HG02981 (cell line): ENCODE measurements around the gene RACGAP1.

Source experiments
- ATAC-seq: cut with Tn5 transposase; IDR thresholded peaks from one replicate; pipeline ENCODE4 v1.9.1; 2021; ENCODE audit warnings: mild to moderate bottlenecking, moderate library complexity; ENCODE audit not compliant: unreplicated experiment

RACGAP1 gene

DNA sequence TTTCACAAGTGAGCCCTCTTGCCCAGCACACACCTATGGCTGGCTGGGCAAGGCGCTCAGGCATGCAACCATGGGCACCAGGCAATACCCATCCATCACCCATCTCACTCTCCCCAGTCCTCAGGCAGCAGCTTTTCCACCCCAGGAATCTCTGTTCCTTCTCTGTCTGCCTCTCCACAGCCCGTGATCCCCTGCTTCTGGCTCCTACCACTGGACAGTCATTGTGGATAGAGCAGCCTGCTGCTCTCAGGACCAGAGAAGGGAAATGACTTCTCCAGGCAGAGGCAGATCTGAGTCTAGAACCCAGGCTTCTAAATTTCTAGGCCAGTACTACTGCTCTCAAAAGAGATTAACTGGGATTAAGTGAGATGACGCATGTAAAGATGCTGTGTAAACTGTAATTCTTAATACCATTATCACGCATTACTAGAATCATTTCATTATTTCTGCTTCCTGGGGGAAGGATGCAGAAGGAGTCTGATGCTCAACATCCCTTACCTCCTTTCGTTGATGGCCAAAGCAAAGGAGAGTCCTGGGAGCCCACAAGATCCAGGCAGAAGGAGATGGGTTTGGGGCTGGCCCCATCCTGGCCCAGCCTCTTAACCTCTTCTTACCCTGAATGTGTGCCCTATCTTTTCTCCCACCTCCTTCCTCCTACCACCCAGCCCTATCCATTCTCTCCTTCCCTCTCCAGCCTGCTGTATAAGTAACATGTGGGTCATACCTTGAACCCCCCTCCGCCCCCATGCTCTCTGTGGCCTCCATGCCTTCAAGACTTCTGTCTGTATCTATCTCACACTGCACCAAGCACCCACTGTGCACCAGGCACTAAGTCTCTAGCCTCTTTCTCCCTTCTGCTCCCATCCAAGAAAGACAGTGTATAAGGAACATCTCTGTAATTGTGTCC is 68.4 kb downstream of the RACGAP1 start:
- ATAC-seq = no peak

DNA sequence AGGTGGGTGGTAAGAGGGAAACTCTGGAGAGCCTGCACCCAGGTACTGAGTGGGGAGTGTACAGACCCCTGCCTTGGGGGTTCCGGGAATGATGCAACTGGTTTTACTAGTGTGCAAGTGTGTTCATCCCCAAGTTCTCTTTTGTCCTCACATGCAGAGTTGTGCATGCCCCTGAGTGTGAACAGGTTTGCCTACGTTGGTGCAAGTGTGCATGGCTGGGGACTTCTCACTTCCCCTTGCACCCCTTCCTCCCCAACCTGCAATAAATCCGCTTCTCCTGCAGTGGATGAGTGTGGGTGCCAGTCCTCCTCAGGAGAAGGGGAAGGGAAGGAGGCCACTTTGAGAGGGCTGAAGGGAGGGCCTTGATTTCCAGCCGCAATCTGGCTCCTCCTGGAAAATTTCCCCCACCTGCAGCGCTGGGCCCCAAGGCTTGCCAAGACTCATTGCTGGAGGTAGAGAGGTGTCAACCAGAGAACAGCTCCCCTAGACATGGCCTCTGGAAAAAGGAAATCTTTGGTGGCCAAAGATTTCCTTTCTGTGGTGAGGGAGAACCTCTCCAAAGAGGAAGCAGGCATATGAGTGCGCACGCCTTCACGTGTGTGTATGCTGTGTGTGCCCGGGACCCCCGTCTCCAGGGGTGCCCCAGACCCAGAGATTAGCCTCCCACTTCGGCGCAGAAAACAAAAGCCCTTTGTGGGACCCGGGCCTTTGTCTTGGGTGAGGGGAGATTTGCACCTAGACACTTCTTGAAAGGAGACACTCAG is 69.2 kb downstream of the RACGAP1 start:
- no peak for ATAC-seq

DNA sequence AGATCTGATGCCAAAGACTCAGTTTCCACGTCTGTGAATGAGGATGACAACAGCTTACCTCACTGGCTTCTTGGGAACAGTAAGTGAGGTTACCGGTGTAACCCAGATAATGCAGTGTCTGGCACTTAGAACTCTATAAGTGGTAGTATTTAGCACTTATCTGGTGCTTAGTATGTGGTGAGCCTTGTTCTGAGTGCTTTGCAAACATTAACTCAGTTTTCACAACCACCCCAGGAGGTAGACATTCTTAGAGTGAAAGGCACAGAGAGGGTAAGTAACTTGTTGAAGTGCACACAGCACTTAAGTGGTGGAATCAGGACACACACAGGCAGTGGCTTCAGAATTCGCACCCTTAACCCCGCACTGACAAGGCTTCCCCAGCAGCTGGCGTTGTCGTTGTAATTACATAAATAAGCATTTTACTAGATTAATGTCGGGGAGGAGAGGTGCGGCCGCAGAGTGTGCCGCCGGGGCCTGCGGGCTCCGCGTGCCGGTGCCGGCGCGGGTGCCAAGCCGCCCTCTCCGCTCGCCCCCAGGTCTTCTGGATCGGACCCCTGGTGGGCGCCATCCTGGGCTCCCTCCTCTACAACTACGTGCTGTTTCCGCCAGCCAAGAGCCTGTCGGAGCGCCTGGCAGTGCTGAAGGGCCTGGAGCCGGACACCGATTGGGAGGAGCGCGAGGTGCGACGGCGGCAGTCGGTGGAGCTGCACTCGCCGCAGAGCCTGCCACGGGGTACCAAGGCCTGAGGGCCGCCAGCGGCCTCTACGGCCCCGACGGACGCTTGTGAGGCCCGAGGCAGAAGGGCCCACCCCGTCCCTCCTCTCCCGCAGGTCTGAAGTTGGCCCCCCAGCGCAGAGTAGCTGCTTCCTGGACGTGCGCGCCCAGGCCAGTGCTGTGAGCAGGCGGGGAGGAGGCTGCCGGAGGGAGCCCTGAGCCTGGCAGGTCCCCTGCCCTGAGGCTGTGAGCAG is 70.1 kb downstream of the RACGAP1 start:
- no peak for ATAC-seq

DNA sequence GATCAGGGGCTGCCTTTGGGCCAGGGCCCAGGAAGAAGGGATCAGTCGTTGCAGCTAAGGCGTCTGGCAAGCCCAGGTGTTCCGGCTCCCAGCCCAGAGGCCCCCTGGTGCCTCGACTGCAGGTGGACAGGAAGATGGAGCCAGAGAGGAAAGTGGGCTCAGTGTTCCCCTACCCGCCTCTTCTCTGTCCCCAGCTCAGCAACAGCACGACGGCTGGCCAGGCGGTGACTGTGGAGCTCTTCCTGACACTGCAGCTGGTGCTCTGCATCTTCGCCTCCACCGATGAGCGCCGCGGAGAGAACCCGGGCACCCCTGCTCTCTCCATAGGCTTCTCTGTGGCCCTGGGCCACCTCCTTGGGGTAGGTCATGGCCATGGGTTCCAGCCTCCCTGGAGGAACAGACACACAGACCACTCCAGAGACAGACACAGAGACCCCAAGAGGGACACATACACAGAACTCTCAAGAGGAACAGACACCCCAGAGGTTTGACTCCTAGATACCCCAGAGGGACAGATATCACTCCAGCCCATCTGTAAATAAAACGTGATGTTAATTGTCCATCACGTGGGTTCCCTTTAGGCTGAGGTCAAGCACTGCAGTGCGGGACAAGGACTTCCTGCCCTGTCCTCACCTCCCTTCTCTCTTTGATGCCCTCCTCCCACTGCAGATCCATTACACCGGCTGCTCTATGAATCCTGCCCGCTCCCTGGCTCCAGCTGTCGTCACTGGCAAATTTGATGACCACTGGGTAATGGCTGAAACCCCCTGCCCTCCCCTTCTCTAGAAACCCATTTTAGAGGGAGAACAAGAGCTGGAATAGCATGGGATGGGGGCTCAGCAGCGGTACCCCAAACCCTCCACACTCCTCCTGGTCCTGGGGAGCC is 71.1 kb downstream of the RACGAP1 start:
- ATAC-seq = no peak

DNA sequence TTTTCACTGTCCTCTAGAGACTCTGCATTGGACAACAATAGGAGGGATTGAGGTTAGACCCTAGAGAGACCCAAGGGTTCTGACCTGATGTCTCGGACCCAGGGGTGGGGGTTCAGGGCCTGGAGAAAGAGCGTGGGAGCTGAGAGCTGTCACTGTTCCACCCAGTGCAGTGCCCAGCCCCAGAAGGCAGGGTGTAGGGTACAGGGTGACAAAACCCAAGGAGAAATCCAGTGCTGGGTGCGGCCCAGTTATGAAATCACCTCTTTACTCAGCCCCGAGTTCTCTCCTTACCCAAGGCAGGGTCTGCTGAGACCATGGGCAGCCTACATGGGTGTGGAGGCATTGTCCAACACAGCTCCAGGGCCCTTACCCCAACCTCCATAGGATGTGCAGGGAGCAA is 72.1 kb downstream of the RACGAP1 start:
- no peak for ATAC-seq

DNA sequence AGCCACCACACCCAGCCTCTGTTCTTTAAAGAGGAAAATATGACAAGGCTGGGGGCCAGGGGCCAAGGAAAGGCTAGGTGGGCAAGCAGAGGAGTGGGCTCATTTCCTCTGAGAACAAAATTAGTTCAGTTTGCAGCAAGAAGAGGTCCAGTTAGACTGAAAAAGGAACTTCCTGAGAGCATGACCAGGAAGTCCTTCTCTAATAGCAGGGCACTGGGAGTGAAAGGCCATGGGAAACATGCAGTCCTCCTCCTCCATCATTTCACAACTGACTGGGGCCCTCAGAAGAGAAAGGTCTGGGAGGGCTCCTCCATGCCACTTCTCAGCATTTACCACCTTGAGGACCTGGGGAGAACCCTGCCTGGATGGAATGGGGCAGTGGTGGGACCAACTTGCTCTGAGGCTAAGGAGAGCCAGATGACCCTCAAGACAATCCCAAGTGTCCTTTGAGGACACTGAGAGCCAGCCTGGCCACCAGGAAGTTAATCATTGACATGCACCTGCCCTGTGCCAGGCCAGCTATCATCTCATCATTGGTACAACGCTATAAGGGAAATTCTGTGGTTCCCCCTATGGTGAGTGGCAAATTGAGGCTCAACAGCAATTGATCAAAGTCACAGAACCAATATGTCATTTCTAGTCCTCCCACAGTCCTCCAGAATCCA is 72.8 kb downstream of the RACGAP1 start:
- ATAC-seq = no peak

DNA sequence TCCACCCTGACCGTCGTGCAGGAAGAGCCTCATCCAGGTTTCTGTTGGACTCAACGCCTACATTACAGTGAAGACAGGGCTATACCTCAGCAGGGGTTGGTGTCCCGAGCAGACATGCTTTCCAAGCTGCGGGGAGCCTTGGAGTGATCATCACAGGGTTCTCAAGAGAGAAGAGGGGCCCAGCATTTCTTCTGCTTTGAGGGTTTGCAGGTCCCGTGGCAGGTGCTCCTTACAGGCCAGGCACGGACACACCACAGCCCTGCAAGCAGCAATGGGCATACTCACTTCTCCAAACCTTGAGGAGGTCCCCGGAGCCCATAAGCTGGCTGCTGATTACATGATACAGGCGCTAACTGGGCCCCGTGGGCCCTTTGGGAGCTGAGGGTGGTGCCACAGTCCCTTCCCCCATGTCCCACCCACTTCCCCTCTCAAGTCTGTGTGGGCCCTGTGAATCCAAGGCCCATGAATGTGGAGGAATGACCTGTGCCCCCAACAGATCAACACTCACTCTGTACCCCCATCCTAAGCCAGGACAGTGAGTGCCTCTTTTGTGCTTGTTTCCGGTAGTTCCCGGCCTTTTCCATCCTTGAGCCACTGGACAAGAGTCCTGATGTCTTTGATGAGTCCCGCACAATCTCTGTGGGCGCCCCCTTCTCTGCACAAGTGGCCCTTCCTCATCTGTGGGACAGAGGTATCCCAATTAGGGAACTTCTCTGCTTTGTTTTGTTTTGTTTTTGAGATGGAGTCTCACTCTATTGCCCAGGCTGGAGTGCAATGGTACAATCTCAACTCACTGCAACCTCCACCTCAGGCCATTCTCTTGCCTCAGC is 73.7 kb downstream of the RACGAP1 start:
- no peak for ATAC-seq

DNA sequence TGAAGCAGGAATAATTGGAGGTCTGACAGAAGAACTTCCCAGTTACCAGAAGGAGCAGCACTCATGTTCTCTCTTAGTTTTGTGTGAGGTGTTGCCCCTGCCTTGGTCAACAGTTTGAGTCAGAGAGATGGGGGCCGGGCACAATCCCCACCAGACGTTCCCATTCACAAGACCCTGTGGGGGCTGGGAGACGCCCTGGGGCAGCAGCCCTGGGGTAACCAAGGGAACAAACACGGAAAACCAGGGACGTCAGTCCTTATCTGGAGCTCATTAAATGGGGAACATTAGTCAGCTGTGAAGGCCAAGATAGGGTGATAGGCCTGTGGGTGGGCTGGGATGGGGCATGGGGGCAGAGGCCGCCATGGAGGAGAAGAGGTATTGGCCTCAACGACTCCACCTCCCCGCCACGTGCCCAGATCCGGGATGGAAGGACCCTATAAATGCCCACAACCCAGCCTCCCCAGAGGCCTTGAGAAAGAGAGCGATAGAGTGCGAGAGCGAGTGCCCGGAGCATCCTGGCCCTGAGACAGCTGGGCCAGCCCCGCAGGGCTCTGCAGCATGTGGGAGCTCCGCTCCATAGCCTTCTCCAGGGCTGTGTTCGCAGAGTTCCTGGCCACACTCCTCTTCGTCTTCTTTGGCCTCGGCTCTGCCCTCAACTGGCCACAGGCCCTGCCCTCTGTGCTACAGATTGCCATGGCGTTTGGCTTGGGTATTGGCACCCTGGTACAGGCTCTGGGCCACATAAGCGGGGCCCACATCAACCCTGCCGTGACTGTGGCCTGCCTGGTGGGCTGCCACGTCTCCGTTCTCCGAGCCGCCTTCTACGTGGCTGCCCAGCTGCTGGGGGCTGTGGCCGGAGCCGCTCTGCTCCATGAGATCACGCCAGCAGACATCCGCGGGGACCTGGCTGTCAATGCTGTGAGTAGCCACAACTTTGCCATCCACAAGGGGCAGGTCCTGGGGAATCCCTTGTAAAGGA is 74.7 kb downstream of the RACGAP1 start, which contains the start of gene AQP2:
Gene AQP2, plus strand, starts transcription at position 465 of the 979 bp plus-strand sequence. Its CDS starts 94 bp downstream, at position 559.
- no peak for ATAC-seq

DNA sequence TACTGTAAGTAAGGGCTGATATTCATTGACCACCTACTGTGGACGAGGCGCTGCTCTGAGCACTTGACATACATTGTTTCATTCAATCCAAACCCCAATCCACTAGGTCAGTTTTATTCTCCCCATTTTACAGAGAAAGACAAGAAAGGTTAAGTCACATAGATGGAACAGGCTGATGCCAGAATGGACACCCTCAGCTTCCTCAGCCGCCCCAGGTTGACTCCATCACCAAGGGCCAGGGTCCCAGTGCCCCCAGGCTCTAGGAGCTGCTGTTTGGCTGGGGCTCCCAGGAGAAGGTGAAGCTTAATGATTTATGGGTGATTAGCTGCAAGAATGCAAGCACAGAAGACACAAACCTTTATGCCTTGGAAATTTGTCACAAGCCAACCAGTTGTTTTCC is 75.4 kb downstream of the RACGAP1 start:
- no peak for ATAC-seq

DNA sequence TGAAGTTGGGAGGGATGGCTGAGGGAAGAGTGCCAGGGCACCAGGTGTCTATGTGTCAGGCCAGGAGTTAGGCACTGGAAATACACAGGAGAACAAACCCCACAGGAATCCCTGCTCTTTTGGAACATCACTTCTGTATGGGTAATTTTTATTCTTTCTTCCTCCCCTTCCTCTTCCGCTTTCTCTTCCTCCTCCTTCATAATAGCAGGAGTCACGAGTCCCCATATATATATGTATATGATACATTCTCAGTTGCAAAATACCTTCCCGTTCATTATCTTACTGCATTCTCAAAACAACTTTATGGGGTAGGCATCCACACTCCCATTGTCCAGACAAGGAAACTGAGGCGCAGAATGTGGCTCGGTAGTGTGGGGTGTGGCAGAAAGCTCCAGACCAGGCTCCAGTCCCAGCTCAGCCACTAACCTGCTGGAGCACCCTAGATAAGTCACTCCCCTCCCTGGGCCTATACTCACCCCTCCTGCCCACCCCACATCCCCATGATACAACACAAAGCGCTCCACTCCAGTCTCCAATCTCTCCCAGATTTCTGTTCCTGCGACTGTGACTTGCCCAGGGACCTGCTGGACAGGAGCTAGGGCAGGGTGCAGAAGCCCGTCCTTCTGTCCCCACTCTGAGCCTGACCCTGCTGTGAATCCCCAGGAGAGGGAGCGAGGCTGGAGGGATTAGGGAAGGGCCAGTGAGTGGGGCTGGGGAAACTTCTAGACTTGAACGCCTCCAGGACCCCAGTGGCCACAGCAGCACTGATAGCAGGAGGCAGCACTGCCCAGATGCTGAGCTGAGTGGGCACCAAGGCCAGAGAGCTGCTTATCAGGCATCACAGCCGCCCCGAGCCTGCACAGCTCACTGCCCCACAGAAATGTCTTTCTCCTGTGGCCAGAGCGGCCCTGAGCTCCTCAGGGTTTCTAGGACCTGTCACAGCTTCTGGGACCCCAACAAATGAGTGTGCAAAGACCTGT is 76.1 kb downstream of the RACGAP1 start:
- ATAC-seq = no peak

DNA sequence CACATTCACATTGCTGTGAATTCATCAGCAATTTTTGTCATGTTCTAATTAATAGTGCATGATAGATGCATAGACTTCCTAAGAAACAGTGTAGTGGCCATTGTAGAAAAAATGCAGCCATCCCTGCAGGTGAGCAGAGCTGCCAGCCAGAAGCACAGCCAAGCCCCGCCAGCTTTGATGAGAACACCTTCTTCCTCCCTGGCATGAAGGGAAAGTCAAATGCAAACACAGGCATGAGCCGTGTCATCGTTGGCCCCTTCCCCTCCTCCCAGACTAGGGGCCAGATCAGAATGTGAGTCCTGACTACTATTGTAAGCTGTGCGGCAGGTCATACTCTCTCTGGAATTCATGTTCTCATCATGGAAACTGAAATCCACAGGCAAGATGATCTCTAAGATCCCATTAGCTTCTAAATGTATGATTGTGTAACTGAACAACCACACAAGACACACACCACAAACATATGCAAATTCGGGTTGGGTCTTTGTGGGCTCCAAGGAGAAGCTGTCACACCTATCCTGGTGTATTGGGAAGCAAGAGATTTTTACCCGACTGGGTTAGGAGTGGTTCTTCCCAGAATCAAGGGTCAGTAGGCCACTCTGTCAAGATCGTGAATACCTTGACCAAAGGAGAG is 77.6 kb downstream of the RACGAP1 start:
- no peak for ATAC-seq

DNA sequence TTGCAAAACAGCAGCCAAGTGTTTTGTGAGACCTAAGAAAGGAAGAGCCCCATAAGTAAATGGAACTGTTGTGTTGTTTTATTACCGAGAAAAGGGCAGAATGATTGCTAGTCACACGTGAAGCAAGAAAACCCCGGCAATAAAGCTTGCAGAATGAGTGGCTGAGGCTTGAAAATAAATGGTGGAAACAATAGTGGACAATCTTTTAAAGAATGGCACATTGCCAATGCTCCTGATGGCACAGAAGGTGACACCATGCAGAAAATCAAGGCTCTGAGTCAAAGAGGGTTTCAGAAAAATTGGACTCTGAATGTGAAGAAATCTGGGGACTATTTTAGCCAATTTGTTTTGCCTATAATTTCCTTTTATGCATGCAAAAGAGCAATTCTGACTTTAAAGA is 78.8 kb downstream of the RACGAP1 start:
- ATAC-seq = no peak

DNA sequence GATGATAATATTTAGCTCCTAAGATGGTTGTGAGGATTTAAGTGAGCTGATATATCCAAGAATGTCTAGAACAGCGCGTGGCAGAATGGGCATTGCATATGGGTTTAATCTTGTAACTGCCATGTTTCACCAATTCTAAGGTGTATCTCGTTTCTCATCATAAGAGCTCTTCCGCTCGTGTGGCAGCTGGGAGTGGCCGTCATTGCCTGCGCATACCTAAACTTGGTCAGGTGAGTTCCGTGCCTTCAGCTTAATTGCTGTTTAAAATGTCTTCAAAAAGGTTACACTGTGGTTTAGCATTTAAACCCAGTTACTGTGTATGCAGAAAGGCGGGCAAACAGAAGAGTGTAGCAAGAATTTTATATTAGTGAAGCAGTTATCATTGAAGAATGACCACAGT is 79.2 kb downstream of the RACGAP1 start:
- ATAC-seq = no peak

DNA sequence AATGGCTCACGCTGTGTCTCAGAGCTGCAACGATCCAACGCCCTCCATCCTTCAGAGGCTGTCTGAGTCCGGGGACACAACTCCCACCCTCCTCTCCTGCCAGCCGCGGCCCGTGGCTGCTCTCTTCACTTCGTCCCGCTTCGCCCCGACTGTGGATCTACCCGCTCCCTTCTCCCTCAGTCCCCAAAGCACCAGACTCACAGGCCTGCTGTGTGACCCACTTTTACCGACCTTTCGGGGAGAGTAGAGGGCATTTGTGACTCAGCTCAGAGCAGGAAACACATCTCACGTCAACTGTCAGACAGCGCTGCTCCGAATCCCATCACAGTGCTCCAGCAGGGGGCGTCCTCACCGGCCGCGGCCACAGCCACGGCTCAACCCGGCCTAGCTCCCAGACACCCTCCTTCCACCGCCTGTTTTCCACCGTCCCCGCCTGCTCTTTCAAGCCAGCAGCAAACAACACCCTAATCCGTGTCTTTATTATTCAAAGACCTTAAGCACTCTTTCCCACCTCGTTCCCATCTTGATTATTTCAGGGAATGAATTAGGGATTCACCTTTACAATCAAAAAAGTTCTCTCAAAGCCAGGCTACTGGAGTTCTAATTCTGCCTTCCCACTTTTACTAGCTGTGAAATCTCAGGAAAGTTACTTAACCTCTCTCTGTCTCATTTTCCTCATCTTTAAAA is 79.8 kb downstream of the RACGAP1 start:
- no peak for ATAC-seq

DNA sequence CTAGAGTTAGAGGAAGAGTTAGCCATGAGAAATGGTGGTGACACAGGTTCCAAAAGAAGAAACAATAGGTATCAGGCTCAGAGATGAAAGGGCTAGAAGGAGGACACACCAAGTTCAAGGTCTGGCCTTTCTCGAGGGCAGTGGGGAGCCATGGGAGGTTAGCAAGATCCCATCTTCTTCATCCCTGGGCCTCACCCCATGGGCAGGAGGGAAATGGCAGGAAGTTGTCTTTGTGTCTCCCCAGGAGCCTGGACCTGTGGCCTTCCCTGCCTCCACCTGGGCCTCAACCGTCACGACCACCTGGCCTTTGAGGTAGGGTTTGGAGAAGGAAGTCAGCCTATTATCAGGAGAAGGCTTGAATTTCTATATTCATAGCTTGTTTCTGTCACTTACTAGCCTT is 80.6 kb downstream of the RACGAP1 start:
- no peak for ATAC-seq
